B cell (primary cell): ENCODE results near the gene TMEM86B. TPM values are rescaled to one million over a fixed set of nuclear protein-coding genes. Genes with fewer than 3 reads are reported as not detected.

Experiments used
- ATAC-seq: fragments of 200-7000 bp; cut with Tn5 transposase; one replicate; pipeline ENCODE4 v1.10.0; 2021; ENCODE audit warnings: low read depth, mild to moderate bottlenecking, moderate number of reproducible peaks, moderate library complexity
- CTCF ChIA-PET: fragments of 350-600 bp; sonication (Branson Sonifier 250); formaldehyde crosslinking; loops from one replicate; lab custom pipeline; 2021; ENCODE audit warnings: antibody characterized with exemption, inconsistent platforms; lab: Charles Lee
- POLR2A ChIA-PET: fragments of 350-600 bp; sonication (Branson Sonifier 250); formaldehyde crosslinking; loops from one replicate; lab custom pipeline; 2021; ENCODE audit warnings: antibody characterized with exemption; lab: Charles Lee
- DNase-seq: peaks from one replicate; pipeline ENCODE4 v3.0.0; 2013
- H2AFZ ChIP-seq: 2 replicates; pipeline ENCODE4 v1.6.1; 2012; ENCODE audit warnings: mild to moderate bottlenecking, low read depth, low read length; ENCODE audit not compliant: insufficient read depth, poor library complexity, severe bottlenecking
- H3K27ac ChIP-seq, 2 donors: 1 replicate in 1 of 2; 2 replicates in 1 of 2; pipeline ENCODE4 v1.5.1; 2012 to 2013; ENCODE audit warnings: low read length in 2 of 2, mild to moderate bottlenecking in 2 of 2, moderate library complexity in 1 of 2
- H3K27me3 ChIP-seq, 4 experiments: fragments of 200-600 bp in 1 of 4; sonication (generic) in 1 of 4; replicated peaks in 1 of 4; 1 replicate in 2 of 4; 2 replicates in 2 of 4; pipeline versions ENCODE4 v1.6.1 to v1.7.0; 2013 to 2016; ENCODE audit warnings: low read length in 3 of 4, mild to moderate bottlenecking in 2 of 4, mixed read lengths in 1 of 4, moderate library complexity in 1 of 4; ENCODE audit not compliant: insufficient read depth in 4 of 4, control insufficient read depth in 3 of 4; ENCODE audit errors: control extremely low read depth in 1 of 4
- H3K36me3 ChIP-seq, 2 experiments: replicated peaks in 1 of 2; 1 replicate in 1 of 2; 2 replicates in 1 of 2; pipeline versions ENCODE4 v1.6.1 to v1.7.1; 2013; ENCODE audit warnings: low read length in 1 of 2; ENCODE audit not compliant: insufficient read depth in 2 of 2, control insufficient read depth in 1 of 2; ENCODE audit errors: control extremely low read depth in 1 of 2, extremely low read depth in 1 of 2
- H3K4me1 ChIP-seq, 2 donors: fragments of 200-600 bp in 1 of 2; sonication (generic) in 1 of 2; 1 replicate in 1 of 2; 2 replicates in 1 of 2; pipeline versions ENCODE4 v1.5.1 to v1.6.1; 2013 to 2017; ENCODE audit warnings: low read length in 2 of 2; ENCODE audit not compliant: control insufficient read depth in 2 of 2, insufficient read depth in 2 of 2
- H3K4me2 ChIP-seq: replicated peaks from 2 replicates; pipeline ENCODE3; 2012; ENCODE audit warnings: mild to moderate bottlenecking, low read depth, low read length; ENCODE audit not compliant: poor library complexity, severe bottlenecking
- H3K4me3 ChIP-seq, 5 experiments: fragments of 200-600 bp in 1 of 5; sonication (generic) in 1 of 5; 1 replicate in 3 of 5; 2 replicates in 2 of 5; pipeline versions ENCODE4 v1.5.1 to v1.7.0; 2011 to 2016; ENCODE audit warnings: low read length in 4 of 5, mild to moderate bottlenecking in 4 of 5, low read depth in 2 of 5, control low read depth in 1 of 5, moderate library complexity in 1 of 5; ENCODE audit not compliant: insufficient read depth in 1 of 5; ENCODE audit errors: control extremely low read depth in 1 of 5, extremely low read depth in 1 of 5
- H3K79me2 ChIP-seq: fragments of 200-600 bp; sonication (generic); one replicate; pipeline ENCODE4 v1.6.0; 2016; ENCODE audit warnings: low read length; ENCODE audit not compliant: control insufficient read depth, insufficient read depth
- H3K9ac ChIP-seq: fragments of 200-600 bp; sonication (generic); 2 replicates; pipeline ENCODE4 v1.6.1; 2017; ENCODE audit warnings: mild to moderate bottlenecking, low read length, moderate library complexity
- H3K9me3 ChIP-seq, 3 donors: one replicate each; pipeline versions ENCODE4 v1.6.1 to v1.7.1; 2013; ENCODE audit warnings: low read length in 2 of 3; ENCODE audit not compliant: control insufficient read depth in 2 of 3, insufficient read depth in 1 of 3; ENCODE audit errors: control extremely low read depth in 1 of 3
- H4K20me1 ChIP-seq: 2 replicates; pipeline ENCODE4 v1.6.0; 2012; ENCODE audit warnings: mild to moderate bottlenecking, low read length; ENCODE audit not compliant: insufficient read depth, control insufficient read depth, poor library complexity, severe bottlenecking
- H3K27ac Mint-ChIP-seq: one replicate; pipeline ENCODE4 v1.8.0; 2021; ENCODE audit warnings: mixed read lengths
- H3K27me3 Mint-ChIP-seq: one replicate; pipeline ENCODE4 v1.8.0; 2021; ENCODE audit warnings: mixed read lengths
- H3K4me1 Mint-ChIP-seq: one replicate; pipeline ENCODE4 v1.8.0; 2021; ENCODE audit warnings: mixed read lengths
- H3K4me3 Mint-ChIP-seq: one replicate; pipeline ENCODE4 v1.8.0; 2021; ENCODE audit warnings: mixed read lengths
- H3K9me3 Mint-ChIP-seq: one replicate; pipeline ENCODE4 v1.8.0; 2022; ENCODE audit warnings: mixed read lengths; ENCODE audit not compliant: insufficient read depth
- CTCF ChIP-seq: fragments of 200-600 bp; IDR thresholded peaks from one replicate; pipeline ENCODE4 v1.8.0; 2022; ENCODE audit warnings: antibody characterized with exemption, mild to moderate bottlenecking
- EZH2 ChIP-seq: IDR thresholded peaks from 2 replicates; pipeline ENCODE4 v1.6.1; 2012; ENCODE audit warnings: borderline replicate concordance, low read depth, mild to moderate bottlenecking, moderate library complexity, low read length; ENCODE audit not compliant: insufficient read depth, poor library complexity, severe bottlenecking
- WGBS: methylation state at CpG from one replicate; pipeline ENCODE4 v1.1.5; 2013; ENCODE audit warnings: missing lambda C conversion rate; ENCODE audit not compliant: insufficient coverage; 5-methylcytosine and 5-hydroxymethylcytosine counted together
- intact Hi-C: fragments of 100-400 bp; cut with micrococcal nuclease; formaldehyde crosslinking; loops from one replicate; pipeline ENCODE4 v1.10.0; 2022
- polyA plus RNA-seq: library from polyadenylated mRNA; depleted of rRNA; stranded (reverse); fragments of >200 nt; gene quantifications from 2 replicates; pipeline ENCODE4 v1.2.3, GENCODE V29; 2012
- total RNA-seq, 2 donors: library from RNA; stranded (reverse); fragments of 120-200 nt in 1 of 2; gene quantifications; 1 replicate in 1 of 2; 2 replicates in 1 of 2; pipeline versions ENCODE4 v1.2.3 to v1.2.4, GENCODE V29; 2013 to 2022

The TMEM86B gene
- total and polyA plus RNA-seq, 2 donors (not counting 1 experiment from before 2014, with no cell fraction given) = 13.6 to 20.7 TPM

GRCh38 chr19:55248704-55249103, 20.1 kb upstream of the TMEM86B start:
- no peak for ATAC-seq
- H3K79me2 ChIP-seq = peaks cover 97% of the 10 kb centered on the region
- no peak for DNase-seq
- peaks cover 64 to 70% of the 10 kb centered on the region in 2 donors for H3K4me1 ChIP-seq
- CTCF ChIA-PET = no interaction called here
- no peak overlapping the region for H2AFZ ChIP-seq
- H3K9me3 ChIP-seq = no peaks in the 10 kb centered on the region
- H3K36me3 ChIP-seq = peaks cover 0 to 55% of the 10 kb centered on the region in 2 experiments
- POLR2A ChIA-PET = no interaction called here
- no peak overlapping the region for H3K4me3 ChIP-seq
- Mint-ChIP-seq H3K27ac (peak overlapping the region; percentile 73), H3K4me3 (no peak overlapping the region), H3K9me3 (no peaks in the 10 kb centered on the region), H3K27me3 (no peaks in the 10 kb centered on the region), H3K4me1 (peaks cover 59% of the 10 kb centered on the region)
- peak overlapping the region in 1 of 2 donors; percentile 12 for H3K27ac ChIP-seq
- intact Hi-C loops = no loop called here
- H3K9ac ChIP-seq = no peak overlapping the region
- WGBS = 96% methylated on average over 7 of the region's 9 CpGs
- peak overlapping the region; percentile 8 for H3K4me2 ChIP-seq
- H3K27me3 ChIP-seq = no peaks in the 10 kb centered on the region
- peaks cover 95% of the 10 kb centered on the region for H4K20me1 ChIP-seq
- no peak for TF ChIP-seq EZH2
- no peak for TF ChIP-seq CTCF

GRCh38 chr19:55248166-55248675, 19.7 kb upstream of the TMEM86B start:
- H3K4me3 Mint-ChIP-seq = no peak overlapping the region
- no peaks in the 10 kb centered on the region for H3K9me3 Mint-ChIP-seq
- Histone ChIP-seq H3K27ac (no peak overlapping the region), H4K20me1 (peaks cover 95% of the 10 kb centered on the region), H2AFZ (no peak overlapping the region), H3K4me2 (peak overlapping the region; percentile 31), H3K4me3 (no peak overlapping the region), H3K79me2 (peaks cover 100% of the 10 kb centered on the region), H3K4me1 (peaks cover 60 to 66% of the 10 kb centered on the region in 2 donors), H3K9ac (no peak overlapping the region), H3K9me3 (no peaks in the 10 kb centered on the region), H3K36me3 (peaks cover 0 to 60% of the 10 kb centered on the region in 2 experiments), H3K27me3 (no peaks in the 10 kb centered on the region)
- ChIA-PET CTCF (interaction anchor here (1.0 kb wide), 1 partner anchor 9 kb away, joined by 3 read pairs; no protein-coding TSS in a partner anchor), POLR2A (no interaction called here)
- WGBS = 91% methylated on average over 10 of the region's 10 CpGs
- H3K4me1 Mint-ChIP-seq = peaks cover 54% of the 10 kb centered on the region
- intact Hi-C loops = no loop called here
- H3K27ac Mint-ChIP-seq = peak overlapping the region; percentile 46
- H3K27me3 Mint-ChIP-seq = no peaks in the 10 kb centered on the region
- no peak for TF ChIP-seq EZH2
- TF ChIP-seq CTCF = no peak
- ATAC-seq (no peak), DNase-seq (no peak)
